ENCODE measurements around the gene FGF2.

Gene FGF2

DNA sequence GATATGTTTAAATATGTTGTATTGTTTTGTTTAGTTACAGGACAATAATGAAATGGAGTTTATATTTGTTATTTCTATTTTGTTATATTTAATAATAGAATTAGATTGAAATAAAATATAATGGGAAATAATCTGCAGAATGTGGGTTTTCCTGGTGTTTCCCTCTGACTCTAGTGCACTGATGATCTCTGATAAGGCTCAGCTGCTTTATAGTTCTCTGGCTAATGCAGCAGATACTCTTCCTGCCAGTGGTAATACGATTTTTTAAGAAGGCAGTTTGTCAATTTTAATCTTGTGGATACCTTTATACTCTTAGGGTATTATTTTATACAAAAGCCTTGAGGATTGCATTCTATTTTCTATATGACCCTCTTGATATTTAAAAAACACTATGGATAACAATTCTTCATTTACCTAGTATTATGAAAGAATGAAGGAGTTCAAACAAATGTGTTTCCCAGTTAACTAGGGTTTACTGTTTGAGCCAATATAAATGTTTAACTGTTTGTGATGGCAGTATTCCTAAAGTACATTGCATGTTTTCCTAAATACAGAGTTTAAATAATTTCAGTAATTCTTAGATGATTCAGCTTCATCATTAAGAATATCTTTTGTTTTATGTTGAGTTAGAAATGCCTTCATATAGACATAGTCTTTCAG is 68.8 kb downstream of the FGF2 start:
- no peak for DNase-seq (ENCODE audit: low spot score)

DNA sequence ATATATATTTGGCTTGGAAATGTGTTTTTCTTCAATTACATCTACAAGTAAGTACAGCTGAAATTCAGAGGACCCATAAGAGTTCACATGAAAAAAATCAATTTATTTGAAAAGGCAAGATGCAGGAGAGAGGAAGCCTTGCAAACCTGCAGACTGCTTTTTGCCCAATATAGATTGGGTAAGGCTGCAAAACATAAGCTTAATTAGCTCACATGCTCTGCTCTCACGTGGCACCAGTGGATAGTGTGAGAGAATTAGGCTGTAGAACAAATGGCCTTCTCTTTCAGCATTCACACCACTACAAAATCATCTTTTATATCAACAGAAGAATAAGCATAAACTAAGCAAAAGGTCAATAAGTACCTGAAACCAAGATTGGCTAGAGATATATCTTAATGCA is 69.6 kb downstream of the FGF2 start:
- DNase-seq (ENCODE audit: low spot score): no peak

DNA sequence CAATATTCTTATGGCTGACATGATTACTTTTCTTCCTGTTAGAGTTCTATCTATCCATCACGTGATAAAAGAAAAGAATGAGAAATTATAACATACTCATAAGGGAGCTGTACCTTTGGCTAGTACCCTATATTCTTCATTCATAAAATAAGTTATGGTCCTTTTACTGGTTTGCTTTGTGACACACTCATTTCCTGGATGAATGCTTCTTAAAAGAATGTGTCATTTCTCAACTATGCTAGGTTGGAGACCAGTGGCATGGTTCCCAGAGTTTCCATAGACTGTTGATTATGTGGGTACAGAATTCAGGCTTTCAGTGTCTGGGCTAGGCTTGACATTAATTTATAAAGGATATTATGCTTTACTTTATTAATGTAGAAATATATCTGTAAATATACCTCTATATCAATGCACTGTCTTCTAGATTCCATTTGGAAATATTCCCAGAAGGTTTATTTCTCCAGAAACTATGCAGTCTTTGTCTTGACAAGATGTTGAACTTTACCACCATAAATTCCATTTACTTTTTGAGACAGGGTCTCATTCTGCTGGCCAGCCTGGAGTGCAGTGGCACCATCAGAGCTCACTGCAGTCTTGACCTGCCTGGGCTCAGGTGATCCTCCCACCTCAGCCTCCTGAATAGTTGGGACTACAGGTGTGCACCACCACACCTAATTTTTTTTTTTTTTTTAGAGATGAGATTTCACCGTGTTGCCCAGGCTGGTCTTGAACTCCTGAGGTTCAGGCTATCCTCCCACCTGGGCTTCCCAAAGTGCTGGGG is 71.9 kb downstream of the FGF2 start:
- no peak for DNase-seq (ENCODE audit: low spot score)

DNA sequence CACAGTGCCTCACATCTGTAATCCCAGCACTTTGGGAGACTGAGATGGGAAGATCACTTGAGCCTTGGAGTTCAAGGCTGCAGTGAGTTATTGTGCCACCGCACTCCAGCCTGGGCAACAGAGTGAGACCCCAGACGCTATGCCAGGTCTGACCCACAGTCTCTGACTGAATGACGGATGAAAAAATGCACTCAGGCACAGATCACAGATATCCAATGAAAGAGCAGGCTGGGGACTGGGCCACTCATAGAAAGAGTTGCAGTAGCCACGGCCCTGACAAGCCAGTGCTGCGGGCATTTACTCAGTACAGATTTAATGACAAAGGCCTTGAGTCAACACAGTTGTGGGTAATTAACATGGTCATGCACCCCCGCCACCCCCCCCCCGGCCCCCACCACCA is 73.1 kb downstream of the FGF2 start:
- no peak for DNase-seq (ENCODE audit: low spot score)

DNA sequence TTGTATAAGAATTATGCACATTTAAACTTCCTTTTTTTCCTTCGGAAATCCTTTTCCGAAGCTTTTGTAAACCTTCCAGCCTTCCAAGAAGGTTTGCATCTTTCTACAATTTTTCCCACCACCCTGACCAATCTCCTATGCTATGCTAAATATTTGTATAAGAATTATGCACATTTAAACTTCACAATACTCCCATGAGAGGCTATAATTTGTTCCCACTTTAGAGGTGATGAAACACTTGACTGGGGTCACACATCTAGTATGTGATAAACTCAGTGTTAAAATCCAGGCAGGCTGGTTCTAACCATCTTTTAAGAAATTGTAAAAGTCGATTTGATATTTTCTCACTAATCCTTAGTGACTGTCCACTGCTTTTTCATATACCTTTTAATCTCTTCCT is 73.7 kb downstream of the FGF2 start:
- no peak for DNase-seq (ENCODE audit: low spot score)

DNA sequence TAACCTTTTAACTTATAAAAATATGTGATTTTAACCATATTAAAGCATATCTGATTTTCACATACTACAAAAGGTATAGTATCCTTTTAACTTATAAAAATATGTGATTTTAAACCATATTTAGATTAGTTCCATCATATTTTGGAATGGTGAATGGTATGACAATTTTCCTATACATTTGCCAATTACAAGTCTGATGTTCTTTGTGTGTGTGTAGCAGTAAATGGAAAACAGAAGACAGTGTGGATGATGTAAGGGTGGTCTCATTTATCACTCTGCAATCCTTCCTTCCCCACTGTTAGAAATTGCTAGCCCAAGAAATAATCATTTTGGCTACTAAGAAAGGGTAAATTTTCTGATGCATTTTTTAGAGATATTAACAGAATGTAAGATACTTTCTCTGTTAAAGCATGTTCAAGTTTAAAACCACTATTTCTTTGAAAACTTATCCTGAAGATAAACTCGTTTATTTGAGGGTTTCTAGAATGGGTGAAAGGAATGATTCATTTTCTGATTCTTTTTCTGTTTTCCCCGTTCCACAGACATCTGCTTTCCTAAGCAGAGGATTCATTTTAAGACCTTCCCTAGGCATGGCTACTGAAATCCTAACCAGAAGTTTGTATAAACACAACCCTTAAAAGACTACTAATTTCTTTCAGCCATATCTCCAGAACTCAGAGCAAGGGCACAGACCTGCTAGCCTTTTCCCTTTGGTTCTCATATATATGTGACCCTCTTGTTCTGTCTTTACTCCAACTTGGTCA is 74.8 kb downstream of the FGF2 start:
- no peak for DNase-seq (ENCODE audit: low spot score)

DNA sequence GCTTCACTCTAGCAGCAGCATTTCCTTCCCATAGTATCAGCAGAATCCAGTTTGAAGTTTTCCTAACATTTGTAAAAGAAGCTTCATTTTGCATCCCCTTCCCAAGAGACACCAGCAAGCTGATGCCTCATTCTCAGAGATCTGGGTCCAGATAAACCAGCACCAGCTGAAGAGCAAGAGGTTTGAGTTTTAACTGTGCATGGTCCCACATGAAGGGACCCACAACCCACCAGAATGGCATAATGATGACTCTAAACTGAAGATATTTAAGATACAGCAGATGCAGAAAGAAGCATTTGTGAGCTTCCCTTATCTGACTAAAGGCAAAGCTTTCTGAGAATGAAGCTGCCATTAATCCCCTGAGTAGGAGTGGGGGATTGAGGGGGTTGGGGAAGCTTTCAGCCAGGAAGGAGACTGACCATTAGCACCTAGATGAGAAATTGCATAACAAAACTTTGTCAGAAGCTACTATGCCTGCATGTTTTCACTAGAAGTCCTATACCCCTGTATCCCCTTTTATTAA is 77.2 kb downstream of the FGF2 start:
- DNase-seq (ENCODE audit: low spot score): no peak

DNA sequence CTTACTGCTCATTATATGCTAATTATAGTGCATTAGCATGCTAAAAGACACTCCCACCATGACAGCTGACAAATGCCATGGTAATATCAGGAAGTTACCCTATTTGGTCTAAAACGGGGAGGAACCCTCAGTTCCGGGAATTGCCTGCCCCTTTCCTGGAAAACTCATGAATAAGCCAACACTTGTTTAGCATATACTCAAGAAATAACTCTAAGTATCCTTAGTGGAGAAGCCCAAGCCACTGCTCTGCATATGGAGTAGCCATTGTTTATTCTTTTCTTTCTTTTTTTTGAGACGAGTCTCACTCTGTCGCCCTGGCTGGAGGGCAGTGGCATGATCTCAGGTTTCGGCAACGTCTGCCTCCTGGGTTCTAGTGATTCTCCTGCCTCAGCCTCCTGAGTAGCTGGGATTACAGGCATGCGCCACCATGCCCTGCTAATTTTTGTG is 80.3 kb downstream of the FGF2 start:
- DNase-seq (ENCODE audit: low spot score): no peak

DNA sequence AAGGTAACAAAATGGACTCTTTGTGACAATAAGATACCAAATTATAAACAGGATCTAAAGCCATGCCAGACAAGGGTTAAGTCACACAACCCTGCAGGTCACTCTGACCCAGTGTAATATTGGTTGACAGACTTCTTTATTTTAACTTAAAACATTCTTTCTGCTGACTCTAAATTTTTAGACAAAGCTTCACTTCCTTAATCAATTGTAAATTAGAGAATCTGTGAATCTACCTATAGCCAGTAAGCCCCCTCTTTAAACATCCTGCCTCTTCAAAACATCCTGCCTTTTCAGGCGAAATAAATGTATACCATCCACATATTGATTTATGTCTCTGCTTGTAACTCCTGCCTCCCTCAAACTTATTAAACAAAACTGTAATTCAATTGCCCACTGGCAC is 81.6 kb downstream of the FGF2 start:
- DNase-seq (ENCODE audit: low spot score): no peak

DNA sequence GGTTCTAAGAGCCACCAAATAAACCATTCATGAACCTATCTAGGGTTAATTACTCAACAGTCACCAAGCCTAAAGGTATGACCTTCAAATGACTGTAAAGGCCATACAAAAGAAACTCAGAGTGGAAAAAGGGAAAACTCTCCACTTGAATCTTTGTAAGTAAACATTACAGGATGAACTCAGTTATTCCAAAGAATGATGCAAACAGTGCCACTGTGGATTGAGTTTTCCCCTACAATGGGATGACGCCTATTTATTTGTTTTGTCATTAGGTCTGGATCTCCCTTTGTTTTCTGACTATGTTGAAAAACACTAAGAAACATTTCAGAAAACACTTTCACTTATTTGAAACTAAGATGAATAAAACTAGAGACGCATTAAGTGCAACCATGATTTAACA is 83.1 kb downstream of the FGF2 start:
- no peak for DNase-seq (ENCODE audit: low spot score)

DNA sequence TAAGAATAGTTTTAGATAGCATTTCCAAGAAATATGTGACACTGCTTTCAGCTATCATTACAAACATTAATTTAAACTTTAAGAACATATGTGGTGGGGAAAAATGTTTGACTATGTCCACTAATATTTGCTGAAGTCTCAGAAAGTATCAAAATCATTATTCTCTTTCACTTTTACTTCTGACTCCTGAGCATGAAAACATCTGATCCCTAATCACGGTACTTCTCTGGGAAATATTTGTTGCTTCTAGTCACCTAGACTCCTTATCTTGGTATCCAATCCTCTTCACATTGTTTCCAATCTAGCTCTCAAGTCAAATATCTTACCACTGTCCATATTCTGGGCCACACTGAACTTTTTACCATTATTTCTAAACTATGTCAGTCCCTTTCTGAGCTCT is 85.0 kb downstream of the FGF2 start:
- no peak for DNase-seq (ENCODE audit: low spot score)

DNA sequence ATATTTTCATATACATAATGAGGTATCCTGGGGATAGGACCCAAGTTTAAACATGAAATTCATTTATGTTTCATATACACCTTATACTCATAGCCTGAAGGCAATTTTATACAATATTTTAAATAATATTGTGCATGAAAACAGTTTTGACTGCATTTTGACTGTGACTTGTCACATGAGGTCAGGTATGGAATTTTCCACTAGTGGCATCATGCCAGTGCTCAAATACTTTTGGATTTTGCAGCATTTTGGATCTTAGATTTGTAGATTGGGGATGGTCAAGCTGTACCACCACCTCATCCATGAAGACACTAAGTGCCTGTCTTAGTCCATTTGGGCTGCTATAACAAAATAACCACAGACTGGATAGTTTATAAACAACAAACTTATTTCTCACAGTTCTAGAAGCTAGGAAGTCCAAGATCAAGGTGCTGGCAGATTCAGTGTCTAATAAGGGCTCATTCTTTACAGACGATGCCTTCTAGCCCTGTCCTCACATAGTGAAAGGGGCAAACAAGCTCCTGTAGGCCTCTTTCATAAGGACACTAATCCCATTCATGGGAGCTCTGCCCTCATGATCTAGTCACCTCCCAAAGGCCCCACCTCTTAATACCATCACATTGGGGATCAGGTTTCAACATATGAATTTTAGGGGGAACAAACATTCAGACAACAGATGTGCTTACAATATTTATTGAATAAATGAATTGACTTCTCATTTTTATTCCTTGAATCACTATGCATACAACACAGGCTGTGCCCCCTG is 86.4 kb downstream of the FGF2 start:
- DNase-seq (ENCODE audit: low spot score): no peak

DNA sequence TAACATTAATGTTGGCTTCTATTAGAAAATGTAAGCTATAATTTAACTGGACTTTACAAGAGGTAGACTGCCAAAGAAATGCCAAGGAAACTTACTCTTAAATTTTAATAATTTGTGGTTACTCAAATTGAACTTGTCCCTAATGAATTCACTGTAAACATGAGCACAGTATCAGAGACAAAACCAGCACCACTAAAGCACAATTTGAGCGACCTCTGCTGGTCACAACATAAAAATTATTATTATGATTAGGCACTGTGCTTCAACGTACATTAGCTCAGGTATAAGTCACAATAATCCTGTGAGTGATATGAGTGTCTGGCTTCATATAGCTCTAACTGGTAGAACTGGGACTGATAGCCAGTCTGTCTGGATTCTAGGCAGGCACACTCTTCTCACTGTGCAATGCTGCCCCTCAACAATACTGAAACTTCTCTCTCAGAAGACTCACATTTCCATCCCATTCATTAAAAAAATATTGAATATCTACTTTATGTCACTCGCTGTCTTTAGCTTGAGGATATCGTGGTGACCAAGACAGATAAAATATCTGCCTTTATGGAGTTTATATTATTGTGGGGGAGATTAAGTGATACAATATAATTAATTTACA is 87.8 kb downstream of the FGF2 start:
- peak; percentile 67 for DNase-seq (ENCODE audit: low spot score)

DNA sequence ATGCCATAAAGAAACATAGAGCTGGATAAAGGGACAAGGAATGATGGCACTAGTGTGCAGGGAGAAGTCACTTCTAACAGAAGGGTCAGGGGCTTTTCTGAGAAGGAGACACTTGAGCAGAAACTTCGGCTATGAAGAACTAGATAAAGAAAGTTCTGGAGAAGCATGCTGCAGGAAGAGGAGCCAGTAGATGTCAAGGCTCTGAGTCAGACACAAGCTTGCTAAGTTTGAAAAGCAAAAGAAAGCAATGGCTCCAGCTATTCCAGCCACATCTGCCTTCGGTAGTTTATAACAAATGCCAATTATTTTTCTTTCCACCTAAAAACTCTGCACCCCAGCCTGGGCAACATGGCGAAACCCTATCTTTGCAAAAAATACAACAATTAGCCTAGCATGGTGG is 88.3 kb downstream of the FGF2 start:
- DNase-seq (ENCODE audit: low spot score): no peak

DNA sequence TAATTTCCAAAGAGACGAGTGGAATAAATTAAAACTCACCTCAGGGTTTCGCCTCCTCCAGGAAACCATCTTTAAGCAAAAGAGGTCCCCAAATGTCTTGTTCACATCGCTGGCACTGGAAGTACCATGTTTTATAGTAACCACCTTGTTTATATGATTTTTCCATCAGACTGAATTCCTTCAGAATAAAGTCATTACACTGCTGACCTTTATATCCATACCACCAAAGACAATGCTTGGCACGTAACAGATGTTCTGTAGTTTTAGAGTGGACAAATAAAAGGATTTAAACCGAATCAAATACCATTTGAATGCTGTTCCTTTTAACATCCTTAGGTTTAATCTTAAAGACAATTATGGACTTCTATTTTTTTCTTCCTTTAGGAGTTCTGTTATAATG is 91.1 kb downstream of the FGF2 start:
- no peak for DNase-seq (ENCODE audit: low spot score)

DNA sequence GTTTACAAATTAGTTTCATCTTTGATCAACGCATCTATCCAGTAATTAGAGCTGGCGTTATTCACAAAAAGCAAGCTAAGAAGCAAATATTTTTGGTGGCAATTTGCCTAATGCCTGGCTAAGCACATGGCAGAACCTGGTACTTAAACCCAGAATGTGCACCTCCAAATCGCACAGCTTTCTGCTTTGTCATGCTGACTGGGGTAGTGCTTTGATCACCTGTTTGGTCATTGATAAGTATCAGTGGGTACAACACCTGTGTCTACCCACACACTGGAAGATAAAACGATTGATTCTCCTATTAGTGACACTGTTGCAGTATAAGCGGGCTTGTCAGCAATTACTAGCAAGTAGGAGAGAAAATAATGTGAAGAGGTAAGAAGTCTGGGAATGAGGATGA is 93.8 kb downstream of the FGF2 start:
- peak; percentile 44 for DNase-seq (ENCODE audit: low spot score)

DNA sequence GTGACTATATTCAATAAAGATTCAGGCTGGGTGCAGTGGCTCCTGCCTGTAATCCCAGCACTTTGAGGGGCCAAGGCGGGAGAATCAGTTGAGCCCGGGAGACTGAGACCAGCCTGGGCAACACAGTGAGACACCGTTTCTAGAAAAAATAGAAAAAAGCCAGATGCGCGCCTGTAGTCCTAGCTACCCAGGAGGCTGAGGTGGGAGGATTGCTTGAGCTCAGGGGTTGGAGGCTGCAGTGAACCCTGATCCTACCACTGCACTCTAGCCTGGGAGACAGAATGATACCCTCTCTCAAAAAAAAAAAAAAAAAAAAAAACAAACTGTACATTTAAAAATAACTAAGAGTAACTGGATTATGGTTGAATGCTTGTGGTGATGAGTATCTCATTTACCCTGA is 94.7 kb downstream of the FGF2 start:
- no peak for DNase-seq (ENCODE audit: low spot score)

DNA sequence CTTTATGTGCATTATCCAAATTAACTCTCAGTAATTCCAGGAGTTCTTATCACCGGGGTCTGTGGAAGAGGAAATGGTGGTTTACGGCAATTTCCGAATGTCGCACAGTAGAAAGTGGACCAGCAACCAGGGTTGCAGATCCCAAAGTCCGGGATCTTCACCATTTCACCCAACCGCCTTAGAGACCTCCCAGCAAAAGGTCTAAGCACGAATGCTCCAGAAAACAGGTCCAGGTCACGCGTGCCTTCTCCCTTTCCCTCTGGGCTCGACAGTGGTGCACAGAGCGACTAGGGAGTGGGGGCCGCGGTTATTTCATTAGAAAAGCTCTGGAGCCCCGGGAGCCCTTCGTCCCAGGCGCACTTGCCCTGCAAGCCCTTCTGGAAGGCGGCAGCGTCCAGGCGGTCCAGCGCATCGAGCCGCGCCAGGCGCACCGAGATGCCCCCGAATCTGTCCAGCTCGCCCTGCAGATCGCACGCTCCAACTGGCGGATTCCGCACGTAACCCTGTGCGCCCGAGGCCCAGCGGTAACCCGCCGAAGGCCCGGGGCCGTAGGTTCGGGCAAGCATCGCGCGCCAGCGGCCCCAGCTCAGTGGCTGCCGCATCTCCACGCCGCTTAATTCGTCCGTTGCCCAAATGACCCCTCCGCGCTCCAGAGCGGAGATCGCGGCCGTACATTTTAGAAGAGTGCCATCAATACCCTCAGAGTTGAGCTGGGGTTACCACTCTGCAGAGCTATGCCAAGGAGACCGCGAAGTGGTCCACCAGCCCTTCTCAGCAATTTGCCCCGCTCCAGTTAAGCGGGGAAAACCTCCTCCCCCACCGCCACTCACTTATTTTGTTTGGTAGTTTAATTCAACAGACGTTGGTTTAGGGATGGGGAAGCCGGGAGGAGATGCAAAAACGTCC is 95.6 kb downstream of the FGF2 start, which contains the start of gene NUDT6:
TSS of gene NUDT6 (minus strand) at position 627 of the 906 bp plus-strand sequence. CDS start at position 602, 25 bp downstream.
- peak; percentile 51 for DNase-seq (ENCODE audit: low spot score)

DNA sequence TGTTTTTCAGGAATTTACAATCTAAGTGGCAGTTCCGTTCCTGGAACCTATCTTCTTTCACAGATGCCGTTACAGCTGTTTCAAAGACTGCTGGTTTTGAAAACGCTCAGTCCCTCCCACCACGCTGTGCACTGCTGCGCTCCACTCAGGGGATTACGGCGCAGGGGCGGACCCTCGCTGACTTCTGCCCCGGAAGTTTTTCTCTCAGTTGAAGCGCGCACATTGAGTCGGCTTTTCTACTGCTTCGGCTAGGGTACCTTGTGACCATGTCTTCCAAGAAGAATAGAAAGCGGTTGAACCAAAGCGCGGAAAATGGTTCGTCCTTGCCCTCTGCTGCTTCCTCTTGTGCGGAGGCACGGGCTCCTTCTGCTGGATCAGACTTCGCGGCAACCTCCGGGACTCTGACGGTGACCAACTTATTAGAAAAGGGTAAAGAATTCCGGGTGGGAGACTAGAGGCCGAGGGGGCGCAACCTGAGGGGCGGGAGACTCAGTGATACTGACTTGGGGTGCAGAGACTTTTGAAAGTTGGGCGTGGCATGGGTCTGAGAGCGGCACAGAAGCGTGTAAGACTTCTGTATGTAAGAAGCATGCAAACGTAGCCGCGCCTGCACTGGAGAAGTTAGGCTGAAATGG is 96.4 kb downstream of the FGF2 start:
- DNase-seq (ENCODE audit: low spot score): peak; percentile 75

DNA sequence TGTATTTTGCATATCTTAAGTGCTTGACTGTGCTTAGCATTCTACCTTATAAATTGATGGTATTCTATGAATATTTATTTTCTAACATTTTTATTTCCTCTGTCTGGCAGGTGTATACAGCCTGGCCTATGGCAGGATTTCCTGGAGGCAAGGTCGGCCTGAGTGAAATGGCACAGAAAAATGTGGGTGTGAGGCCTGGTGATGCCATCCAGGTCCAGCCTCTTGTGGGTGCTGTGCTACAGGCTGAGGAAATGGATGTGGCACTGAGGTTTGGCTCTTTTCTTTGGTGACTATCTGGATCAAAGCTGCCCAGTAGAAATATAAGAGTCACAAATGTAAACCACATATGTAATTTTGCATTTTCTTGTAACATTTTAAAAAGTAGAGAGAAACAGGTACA is 102.3 kb downstream of the FGF2 start:
- no peak for DNase-seq (ENCODE audit: low spot score)

All from hematopoietic multipotent progenitor cell treated with erythropoietin and hydrocortisone succinate and interleukin-3 and kit ligand, for 17 days (in vitro differentiated cells).